Right ventricle myocardium superior (tissue), 1 donor: ENCODE data around the gene RAB3D. TPM values are rescaled to one million over a fixed set of nuclear protein-coding genes. Genes with fewer than 3 reads are reported as not detected.
"Not testable (repeated sequence)": the region's sequence is repeated elsewhere in the genome, so short reads cannot be mapped to it uniquely, and the experiment has no call there.

Source experiments
- ATAC-seq: fragments of 200-7000 bp; cut with Tn5 transposase; one replicate; pipeline ENCODE4 v1.9.1; 2020; ENCODE audit warnings: mild to moderate bottlenecking; ENCODE audit not compliant: poor library complexity
- DNase-seq: peaks from one replicate; pipeline ENCODE4 v3.0.0-alpha.2; 2020
- intact Hi-C: fragments of 100-400 bp; cut with DNase I; formaldehyde crosslinking; loops from one replicate; pipeline ENCODE4 v1.11.2; 2022
- total RNA-seq: library from RNA; stranded (reverse); fragmentation: NEBNext Ultra II Directional; extraction: Animal tissue kit (Norgen Biotek cat#: 25700); gene quantifications from one replicate; pipeline ENCODE4 v1.2.1, GENCODE V29; 2021
- donor health status: DM: no; HTN: yes; CAD: no; lungs with severe emphysema.

The RAB3D gene
- total RNA-seq, 1 donor from 2014 or later, result 7.9 TPM

DNA sequence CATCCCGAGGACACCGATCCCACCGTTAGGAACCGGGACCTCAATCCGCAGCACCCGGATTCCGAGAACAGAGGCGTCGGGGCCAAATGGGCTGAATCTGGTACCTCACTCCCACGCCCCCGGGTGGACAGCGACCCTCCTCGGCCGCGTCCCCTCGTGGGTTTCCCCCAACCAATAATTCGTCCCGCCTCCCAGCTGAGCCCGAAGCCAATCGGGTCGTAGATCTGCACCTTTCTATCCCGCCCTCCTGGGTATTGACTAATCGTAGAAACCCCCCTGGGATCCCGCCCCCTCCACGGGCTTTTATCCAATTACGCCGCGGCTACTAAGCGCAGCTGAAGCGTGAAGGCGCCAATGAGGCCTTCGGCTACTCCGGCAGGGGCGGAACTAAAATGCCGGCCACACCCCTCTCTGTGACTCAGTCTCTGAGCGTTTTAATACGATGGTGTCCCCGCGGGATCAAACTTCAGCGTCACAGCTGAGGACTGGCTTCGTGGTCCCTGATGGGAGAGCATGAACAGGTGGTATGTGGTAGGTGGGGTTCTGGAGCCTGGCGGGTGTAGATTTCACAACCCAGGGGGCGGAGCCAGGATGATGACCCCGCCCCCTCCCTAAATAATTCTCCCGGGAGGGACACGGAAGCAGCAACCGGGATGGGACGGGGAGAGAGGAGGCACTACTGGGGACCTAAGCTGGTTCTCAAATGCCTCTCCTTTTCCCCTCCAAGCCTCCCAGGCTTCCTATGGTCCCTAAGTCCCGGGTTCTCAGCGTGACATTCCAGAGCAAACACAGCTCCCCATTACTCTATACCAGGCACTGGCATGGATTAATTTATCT, 6.9 kb upstream of the RAB3D start, which contains the start of the genes CCDC159 and TMEM205:
Gene CCDC159 (plus strand): TSS at position 416 of the 837 bp plus-strand sequence. CDS start 88 bp downstream, at position 504.
Gene TMEM205 (minus strand): TSS at position 165 of the 837 bp plus-strand sequence. CDS start 649 bp downstream, outside the sequence.
- intact Hi-C loops, result no loop called here

DNA sequence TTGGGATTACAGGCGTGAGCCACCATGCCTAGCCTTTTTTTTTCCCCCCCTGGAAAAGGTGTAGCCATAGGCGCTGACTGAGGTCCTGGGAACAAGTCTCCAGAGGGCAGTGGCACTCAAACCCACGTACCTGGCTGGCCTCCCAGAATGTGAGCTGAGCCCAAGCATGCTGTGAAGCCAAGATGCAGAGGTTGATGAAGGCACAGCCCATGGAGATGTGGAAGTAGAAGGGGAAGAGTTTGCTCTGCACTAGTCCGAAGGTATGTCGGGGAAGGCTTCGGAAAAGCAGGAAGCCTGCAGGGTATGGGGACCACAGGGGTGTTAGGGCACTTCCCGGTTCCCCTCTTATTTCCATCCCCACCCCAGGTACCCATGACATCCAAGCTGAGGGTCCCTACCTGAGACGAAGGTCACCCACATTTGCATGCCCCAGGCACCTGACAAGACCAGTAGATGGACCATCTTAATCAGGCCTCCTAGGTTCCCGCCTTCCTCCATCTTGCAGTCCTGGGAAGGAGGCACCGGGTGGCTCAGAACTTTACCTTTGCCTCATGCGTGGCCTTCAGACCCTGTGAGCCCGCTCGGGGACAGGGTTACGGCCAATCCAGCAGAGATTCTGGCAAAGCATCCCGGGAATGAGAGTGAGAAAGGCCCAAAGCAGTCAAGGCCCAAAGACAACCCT, 5.8 kb upstream of the RAB3D start:
- intact Hi-C loops, result no loop called here
- ATAC-seq (no peak), DNase-seq (no peak)

More for the DNA sequence above, 6.9 kb upstream of the RAB3D start, which contains the start of the genes CCDC159 and TMEM205:
- ATAC-seq, result peak; percentile 96
- DNase-seq, result peak; percentile 98

- intact Hi-C loops, result no loop called here
- ATAC-seq, result no peak
- DNase-seq, result no peak
These were observed 3.0 kb upstream of the RAB3D start for GRCh38 chr19:11342429-11342828.

DNA sequence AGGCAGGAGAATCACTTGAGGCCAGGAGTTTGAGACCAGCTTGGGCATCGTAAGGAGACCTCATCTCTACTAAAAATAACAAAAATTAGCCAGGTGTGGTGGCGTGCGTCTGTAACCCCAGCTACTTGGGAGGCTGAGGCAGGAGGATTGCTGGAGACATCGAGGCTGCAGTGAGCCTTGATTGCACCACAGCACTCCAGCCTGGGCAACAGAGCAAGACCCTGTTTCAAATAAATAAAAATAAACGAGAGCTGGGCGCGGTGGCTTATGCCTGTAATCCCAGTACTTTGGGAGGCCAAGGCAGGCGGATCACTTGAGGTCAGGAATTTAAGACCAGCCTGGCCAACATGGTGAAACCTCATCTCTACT, 626 bp upstream of the RAB3D start:
- DNase-seq, ATAC-seq, intact Hi-C loops: not testable (repeated sequence)

DNA sequence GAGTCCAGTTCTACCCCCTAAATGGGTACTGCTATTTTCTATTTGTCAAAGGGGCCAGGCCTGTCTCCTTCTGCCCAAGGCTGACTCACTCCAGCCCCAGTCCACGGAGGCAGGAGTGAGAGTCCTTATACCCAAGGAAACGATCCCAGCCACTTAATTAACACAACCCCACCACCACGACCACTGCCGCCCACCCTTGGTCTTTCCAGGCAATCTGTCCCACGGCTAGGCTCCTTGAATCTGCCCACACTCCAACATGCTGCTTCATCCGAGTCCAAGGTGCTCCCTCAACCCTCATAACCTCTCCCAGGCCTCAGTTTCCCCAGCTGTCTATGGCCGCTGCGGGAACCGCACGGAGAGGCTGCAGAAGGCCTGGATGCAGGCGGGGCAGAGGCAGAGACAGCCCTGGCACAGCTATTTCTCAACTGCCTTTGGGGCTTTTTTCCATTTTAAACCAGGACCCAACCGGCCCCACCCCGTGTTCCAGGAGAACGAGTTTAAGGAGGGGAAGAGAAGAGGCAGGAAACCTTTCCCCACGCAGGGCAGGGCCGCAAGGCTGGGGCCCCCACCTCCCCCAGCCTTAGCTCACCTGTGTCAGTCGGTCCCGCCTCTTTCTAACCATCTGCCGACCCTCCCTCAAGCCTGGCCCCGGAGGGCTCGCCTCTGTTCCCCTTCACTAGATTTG, 746 bp downstream of the RAB3D start:
- ATAC-seq, result peak; percentile 21
- intact Hi-C loops, result no loop called here
- DNase-seq, result no peak

DNA sequence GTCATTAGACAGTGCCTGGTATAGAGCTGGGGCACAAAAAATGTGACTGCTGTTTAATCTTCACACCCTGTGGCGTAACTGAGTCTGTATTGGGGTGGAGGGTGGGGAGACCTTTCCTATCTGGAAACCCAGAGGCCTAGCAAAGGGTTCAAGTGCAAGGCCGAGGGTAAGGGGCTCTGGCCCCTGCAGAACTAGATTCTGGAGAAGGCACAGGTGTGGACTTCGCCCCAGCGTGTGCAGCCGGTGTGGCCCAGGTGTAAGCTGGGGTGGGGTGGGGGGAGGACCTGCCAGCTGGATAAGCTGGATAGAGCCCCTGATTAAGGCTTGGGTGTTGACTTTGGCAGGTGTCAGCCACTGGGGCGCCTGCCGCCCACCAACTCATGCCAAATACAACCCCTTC, 1.3 kb downstream of the RAB3D start:
- ATAC-seq (no peak), DNase-seq (no peak)
- intact Hi-C loops, result no loop called here

DNA sequence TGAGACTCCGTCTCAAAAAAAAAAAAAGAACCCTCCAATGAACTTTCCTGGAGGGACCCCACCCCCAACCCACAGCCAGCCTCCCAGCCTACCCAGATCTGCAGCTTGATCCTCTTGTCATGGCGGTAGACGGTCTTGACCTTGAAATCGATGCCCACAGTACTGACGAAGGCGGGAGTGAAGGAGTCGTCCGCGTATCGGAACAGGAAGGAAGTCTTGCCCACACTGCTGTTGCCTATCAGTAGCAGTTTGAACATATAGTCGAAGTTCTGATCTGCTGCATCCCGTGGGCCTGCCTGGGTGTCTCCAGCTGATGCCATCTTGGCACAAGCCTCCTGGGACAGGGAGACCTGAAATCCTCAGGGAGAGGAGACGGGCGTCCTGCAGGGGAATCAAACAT, 2.4 kb downstream of the RAB3D start:
- DNase-seq, result no peak
- ATAC-seq, result no peak
- intact Hi-C loops, result no loop called here

DNA sequence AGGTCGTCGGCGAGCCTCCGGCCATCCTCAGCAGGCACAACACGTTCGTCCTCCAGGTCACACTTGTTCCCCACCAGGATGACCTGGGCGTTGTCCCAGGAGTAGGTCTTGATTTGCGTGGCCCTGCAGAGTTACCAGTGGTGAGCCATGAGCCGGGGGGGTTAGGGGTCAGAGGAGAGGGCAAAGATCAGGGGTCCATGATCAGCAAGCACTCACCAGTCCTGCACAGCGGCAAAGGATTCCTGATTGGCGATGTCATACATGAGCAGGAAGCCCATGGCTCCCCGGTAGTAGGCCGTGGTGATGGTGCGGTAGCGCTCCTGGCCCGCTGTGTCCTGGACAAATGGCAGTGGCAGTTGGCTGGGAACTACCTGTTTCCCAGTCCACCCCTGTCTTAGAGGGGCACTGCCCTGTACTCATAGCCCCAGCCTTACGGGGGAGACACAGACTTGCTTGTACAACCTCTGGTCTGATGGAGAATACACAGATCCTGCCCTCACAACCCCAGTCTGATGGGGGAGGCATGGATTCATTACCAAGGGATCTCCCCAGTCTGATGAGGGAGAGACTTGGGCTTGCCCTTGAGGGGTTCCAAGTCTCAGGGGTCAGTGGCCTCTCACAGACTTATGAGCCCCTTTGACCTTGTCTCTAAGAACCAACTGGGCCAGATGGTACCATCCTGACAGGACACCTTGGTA, 3.9 kb downstream of the RAB3D start:
- intact Hi-C loops, result no loop called here
- no peak for ATAC-seq
- DNase-seq, result no peak

GRCh38 chr19:11333838-11334237, 5.6 kb downstream of the RAB3D start:
- intact Hi-C loops, DNase-seq, ATAC-seq: not testable (repeated sequence)

GRCh38 chr19:11332822-11333221, 6.6 kb downstream of the RAB3D start:
- DNase-seq (no peak), ATAC-seq (no peak)
- intact Hi-C loops, result no loop called here

DNA sequence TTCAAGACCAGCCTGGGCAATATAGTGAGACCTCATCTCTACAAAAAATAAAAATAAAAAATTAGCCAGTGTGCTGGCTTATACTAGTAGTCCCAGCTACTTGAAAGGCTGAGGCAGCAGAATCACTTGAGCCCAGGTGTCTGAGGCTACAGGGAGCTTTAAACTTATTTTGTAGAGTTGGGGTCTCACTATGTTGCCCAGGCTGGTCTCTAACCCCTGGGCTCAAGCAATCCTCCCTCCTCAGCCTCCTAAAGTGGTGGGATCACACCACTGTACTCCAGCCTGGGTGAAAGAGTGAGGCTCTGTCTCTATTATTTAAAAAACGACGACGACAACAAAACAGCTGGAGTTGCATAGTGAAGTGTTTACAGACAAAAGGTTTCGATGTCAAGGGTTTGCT, 8.0 kb downstream of the RAB3D start:
- no peak for ATAC-seq
- intact Hi-C loops, result no loop called here
- DNase-seq, result no peak

DNA sequence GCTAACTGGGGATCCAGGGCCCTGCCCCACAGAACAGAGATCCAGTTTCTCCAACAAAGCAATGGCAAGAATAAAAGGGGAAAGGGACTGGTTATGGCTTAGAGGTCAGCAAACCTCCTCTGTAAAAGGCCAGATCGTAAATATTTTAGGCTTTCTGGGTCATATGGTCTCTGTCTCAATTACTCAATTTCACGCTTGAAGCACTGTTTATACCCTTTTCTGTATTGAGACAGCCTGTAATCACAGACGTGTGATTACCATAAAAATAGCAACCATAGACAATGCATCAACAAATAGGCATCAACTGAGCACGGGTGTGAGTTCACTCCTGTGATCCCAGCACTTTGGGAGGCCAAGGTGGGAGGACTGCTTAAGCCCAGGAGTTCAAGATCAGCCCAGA, 9.3 kb downstream of the RAB3D start:
- DNase-seq (no peak), ATAC-seq (no peak)
- intact Hi-C loops, result no loop called here

- DNase-seq, result no peak
- intact Hi-C loops, result no loop called here
These were observed 13.9 kb downstream of the RAB3D start for GRCh38 chr19:11325544-11325943.

DNA sequence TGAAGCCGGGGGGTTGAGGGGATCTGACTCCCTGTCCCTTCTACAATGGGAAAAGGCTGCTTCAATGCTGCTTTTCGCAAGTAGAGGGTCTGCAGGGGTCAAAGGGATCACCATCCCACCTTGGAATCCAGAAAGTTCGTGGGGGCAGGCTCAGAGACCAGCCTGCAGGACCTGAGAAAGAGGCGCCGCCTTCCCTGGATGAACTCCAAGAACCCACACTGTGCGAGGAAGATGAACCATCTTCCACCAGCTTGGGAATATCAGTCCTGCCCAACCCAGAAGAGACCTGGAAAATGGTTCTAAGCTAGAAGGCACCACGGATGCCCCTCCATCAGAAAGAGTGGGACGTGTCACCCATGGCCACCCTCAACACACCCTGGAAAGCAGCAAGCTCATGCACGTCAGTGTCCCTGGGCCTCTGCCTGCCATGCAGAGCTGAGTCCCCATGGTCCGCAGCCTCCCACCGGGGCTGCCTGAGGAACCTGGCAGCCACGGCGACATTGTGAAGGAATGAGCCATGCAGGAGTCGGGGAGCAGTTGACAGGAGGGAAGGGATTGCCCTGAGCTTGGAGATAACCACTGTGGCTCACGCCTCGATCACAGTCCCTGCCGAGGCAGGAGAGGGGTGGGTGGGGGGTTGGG, 14.6 kb downstream of the RAB3D start:
- no peak for ATAC-seq
- peak; percentile 44 for DNase-seq
- intact Hi-C loops, result no loop called here

More at GRCh38 chr19:11325544-11325943, 13.9 kb downstream of the RAB3D start:
- ATAC-seq, result no peak

DNA sequence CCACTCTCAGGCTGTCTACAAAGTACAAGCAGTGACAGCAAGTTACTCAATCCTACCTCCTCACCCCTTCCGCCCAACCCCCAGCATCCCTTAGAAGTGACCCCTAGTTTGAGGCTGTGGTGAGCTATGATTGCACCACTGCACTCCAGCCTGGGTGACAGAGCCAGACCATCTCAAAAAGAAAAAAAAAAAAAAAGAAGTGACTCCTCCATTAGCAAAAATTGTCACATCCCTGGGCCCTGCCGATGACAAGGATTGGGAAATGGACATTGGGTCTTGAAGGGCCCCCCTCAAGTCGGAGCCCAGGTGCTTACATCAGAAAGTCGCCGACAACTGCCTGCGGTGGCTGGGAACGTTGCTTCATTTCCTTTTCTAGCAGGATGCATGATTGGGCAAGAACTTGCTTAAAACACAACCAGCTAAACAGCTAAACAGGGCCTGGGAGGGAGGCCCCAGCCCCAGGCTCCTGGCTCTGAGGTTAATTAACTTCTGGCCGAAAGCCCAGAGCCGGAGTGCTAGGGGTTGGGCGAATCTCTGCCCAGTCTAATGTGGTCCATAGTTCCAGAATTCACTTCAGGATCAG, 15.3 kb downstream of the RAB3D start:
- DNase-seq, result peak; percentile 86
- intact Hi-C loops, result no loop called here
- peak; percentile 93 for ATAC-seq

- intact Hi-C loops, result no loop called here
- DNase-seq, result no peak
- peak; percentile 13 for ATAC-seq
These were observed 15.8 kb downstream of the RAB3D start for GRCh38 chr19:11323601-11324078.

- intact Hi-C loops, result no loop called here
- DNase-seq, result no peak
These were observed 17.0 kb downstream of the RAB3D start for GRCh38 chr19:11322269-11323024.

More at GRCh38 chr19:11322269-11323024, 17.0 kb downstream of the RAB3D start:
- no peak for ATAC-seq
